ENCODE data around the gene LHFPL5. TPM values are rescaled to one million over a fixed set of nuclear protein-coding genes. Genes with fewer than 3 reads are reported as not detected.

LHFPL5 gene
- total RNA-seq, 2 donors from 2014 or later, result not detected

DNA sequence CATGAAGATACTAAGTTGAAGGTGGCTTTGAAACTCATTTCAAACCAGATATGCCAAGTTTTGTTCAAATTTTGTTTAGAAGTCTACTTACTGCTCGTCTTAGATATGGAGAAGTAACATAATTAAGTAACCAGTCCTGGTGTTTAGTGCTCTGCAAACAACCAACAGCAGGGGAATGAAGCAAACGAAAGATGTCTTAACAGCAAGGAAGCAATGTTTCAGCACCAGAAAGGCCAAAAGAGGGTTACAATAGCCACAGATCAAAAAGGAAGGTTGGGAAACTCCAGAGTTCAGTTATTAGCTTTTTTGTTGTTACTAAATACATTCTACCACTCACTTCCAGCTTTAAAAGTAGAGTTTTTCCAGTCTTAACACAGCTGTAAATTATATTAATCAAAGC, 45.1 kb downstream of the LHFPL5 start:
- no peak overlapping the region for H3K27ac Mint-ChIP-seq
- no peak for DNase-seq (ENCODE audit: low spot score)
- no peaks in the 10 kb centered on the region for H3K9me3 Mint-ChIP-seq
- ATAC-seq, result no peak
- peaks cover 44% of the 10 kb centered on the region for H3K36me3 Mint-ChIP-seq
- no peaks in the 10 kb centered on the region for H3K4me1 Mint-ChIP-seq (ENCODE audit: low read depth in 2 of 2)
- H3K4me3 Mint-ChIP-seq, result no peak overlapping the region
- no peaks in the 10 kb centered on the region for H3K27me3 Mint-ChIP-seq

DNA sequence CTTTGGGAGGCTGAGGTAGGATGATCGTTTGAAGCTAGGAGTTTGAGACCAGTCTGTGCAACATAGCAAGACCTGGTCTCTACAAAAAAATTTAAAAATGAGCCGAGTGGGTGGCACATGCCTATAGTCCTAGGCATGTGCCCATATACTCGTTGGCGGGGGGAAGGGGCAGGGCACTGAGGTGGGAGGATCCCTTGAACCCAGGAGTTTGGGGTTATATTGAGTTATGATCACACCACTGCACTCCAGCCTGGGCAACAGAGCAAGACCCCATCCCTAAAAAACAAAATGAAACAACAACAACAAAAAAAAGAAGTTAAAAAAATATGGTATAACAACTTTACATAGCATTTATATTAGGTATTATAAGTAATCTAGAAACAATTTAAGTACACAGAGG, 47.8 kb downstream of the LHFPL5 start:
- Mint-ChIP-seq H3K27ac (no peak overlapping the region), H3K4me1 (ENCODE audit: low read depth in 2 of 2) (no peaks in the 10 kb centered on the region), H3K4me3 (no peak overlapping the region), H3K36me3 (peaks cover 45% of the 10 kb centered on the region), H3K27me3 (no peaks in the 10 kb centered on the region), H3K9me3 (no peaks in the 10 kb centered on the region)
- ATAC-seq, result no peak
- no peak for DNase-seq (ENCODE audit: low spot score)

- Mint-ChIP-seq H3K4me1 (ENCODE audit: low read depth in 2 of 2) (no peaks in the 10 kb centered on the region), H3K36me3 (peaks cover 33% of the 10 kb centered on the region), H3K4me3 (no peak overlapping the region), H3K27me3 (no peaks in the 10 kb centered on the region), H3K27ac (no peak overlapping the region), H3K9me3 (no peaks in the 10 kb centered on the region)
- ATAC-seq, result no peak
- DNase-seq (ENCODE audit: low spot score), result no peak
These were observed 51.1 kb downstream of the LHFPL5 start for GRCh38 chr6:35856250-35856649.

GRCh38 chr6:35857853-35858252, 52.7 kb downstream of the LHFPL5 start:
- Mint-ChIP-seq H3K27me3 (no peaks in the 10 kb centered on the region), H3K4me1 (ENCODE audit: low read depth in 2 of 2) (peaks cover 5 to 9% of the 10 kb centered on the region in 2 donors), H3K36me3 (peaks cover 29% of the 10 kb centered on the region), H3K4me3 (no peak overlapping the region), H3K27ac (no peak overlapping the region), H3K9me3 (no peaks in the 10 kb centered on the region)
- ATAC-seq (no peak), DNase-seq (ENCODE audit: low spot score) (no peak)

DNA sequence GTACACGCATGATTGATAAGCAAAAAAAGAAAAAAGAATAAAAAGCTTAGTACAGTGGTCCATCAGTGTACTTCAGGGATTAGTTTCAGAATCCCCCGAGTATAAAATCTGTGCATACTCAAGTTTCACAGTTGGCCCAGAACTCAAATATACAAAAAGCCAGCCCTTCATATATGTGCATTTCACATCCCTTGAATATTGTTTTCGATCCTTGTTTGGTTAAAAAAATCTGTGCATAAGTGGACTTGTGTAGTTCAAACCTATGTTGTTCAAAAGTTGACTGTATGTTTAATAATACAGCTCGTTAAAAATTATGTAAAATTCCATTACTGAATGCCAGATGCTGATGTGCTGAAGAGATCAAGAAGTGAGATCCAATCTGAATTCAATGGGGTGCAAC, 54.2 kb downstream of the LHFPL5 start:
- no peak for ATAC-seq
- Mint-ChIP-seq H3K4me3 (no peak overlapping the region), H3K27ac (no peak overlapping the region), H3K9me3 (no peaks in the 10 kb centered on the region), H3K4me1 (ENCODE audit: low read depth in 2 of 2) (peaks cover 5 to 9% of the 10 kb centered on the region in 2 donors), H3K27me3 (no peaks in the 10 kb centered on the region), H3K36me3 (peaks cover 29% of the 10 kb centered on the region)
- no peak for DNase-seq (ENCODE audit: low spot score)

Other genes with a start within 250 kb of the LHFPL5 start
- 10 to 100 TPM; 14.1 to 32.5 TPM for gene FKBP5, start 116.4 kb upstream of the LHFPL5 start, total RNA-seq
- gene ARMC12, start 68.3 kb upstream of the LHFPL5 start, total RNA-seq, result not detected
- gene CLPSL2, start 28.8 kb upstream of the LHFPL5 start, total RNA-seq, result not detected
- not detected for gene CLPSL1, start 24.3 kb upstream of the LHFPL5 start, total RNA-seq
- not detected for gene CLPS, start 8.0 kb upstream of the LHFPL5 start, total RNA-seq
- 100 to 1,000 TPM in 1 of 2 donors, 10 to 100 TPM in 1; 70.6 to 140 TPM for gene SRPK1, start 115.7 kb downstream of the LHFPL5 start, total RNA-seq
- gene SLC26A8, start 219.3 kb downstream of the LHFPL5 start, total RNA-seq, result under 1 TPM in 1 of 2 donors, not detected in 1; 0.33 TPM
- gene MAPK14, start 222.5 kb downstream of the LHFPL5 start, total RNA-seq, result 10 to 100 TPM; 68.4 to 71.4 TPM